Right lobe of liver (tissue), 6 donors: ENCODE data around the gene PAX5. TPM values are rescaled to one million over a fixed set of nuclear protein-coding genes. Genes with fewer than 3 reads are reported as not detected.

ENCODE experiments used
- ATAC-seq, 4 donors: fragments of 200-7000 bp; cut with Tn5 transposase; one replicate each; pipeline ENCODE4 v1.9.1; 2020; ENCODE audit warnings: mild to moderate bottlenecking in 4 of 4, moderate library complexity in 4 of 4
- DNase-seq, 3 donors: peaks; one replicate each; pipeline ENCODE4 v3.0.0-alpha.2; 2020
- H3K27ac ChIP-seq, 3 donors: fragments of 200-600 bp; one replicate each; pipeline ENCODE4 v1.8.0; 2022
- H3K27me3 ChIP-seq, 2 donors: fragments of 200-600 bp; one replicate each; pipeline ENCODE4 v1.8.0; 2022
- H3K36me3 ChIP-seq, 4 donors: fragments of 200-600 bp; sonication (generic) in 1 of 4; one replicate each; pipeline versions ENCODE4 v1.5.1 to v1.8.0; 2017 to 2022; ENCODE audit warnings: control low read depth in 1 of 4
- H3K4me1 ChIP-seq, 4 donors: fragments of 200-600 bp; sonication (generic) in 1 of 4; one replicate each; pipeline versions ENCODE4 v1.5.1 to v1.8.0; 2017 to 2022; ENCODE audit warnings: control low read depth in 1 of 4
- H3K4me3 ChIP-seq, 3 donors: fragments of 200-600 bp; one replicate each; pipeline ENCODE4 v1.8.0; 2022
- H3K9me3 ChIP-seq, 4 donors: fragments of 200-600 bp; sonication (generic) in 1 of 4; one replicate each; pipeline versions ENCODE4 v1.5.1 to v1.8.0; 2017 to 2022; ENCODE audit warnings: control low read depth in 1 of 4
- CTCF ChIP-seq, 4 donors: fragments of 200-600 bp in 3 of 4; fragments of 450-650 bp in 1 of 4; IDR thresholded peaks; one replicate each; pipeline versions ENCODE4 v1.5.1 to v1.8.0; 2016 to 2022; ENCODE audit warnings: antibody characterized with exemption in 4 of 4, mild to moderate bottlenecking in 2 of 4
- POLR2A ChIP-seq: fragments of 450-650 bp; IDR thresholded peaks from one replicate; pipeline ENCODE4 v1.6.1; 2017; ENCODE audit warnings: antibody characterized with exemption, mild to moderate bottlenecking
- WGBS: methylation state at CpG from one replicate; pipeline ENCODE4 v1.1.6; 2018; ENCODE audit warnings: low coverage, low lambda C conversion rate; ENCODE audit not compliant: insufficient coverage; ENCODE audit errors: missing lambda C conversion rate; 5-methylcytosine and 5-hydroxymethylcytosine counted together
- intact Hi-C, 2 donors: fragments of 100-400 bp; cut with DNase I; formaldehyde crosslinking; loops; one replicate each; pipeline versions ENCODE4 v1.11.2 to v1.14.1; 2022
- total RNA-seq, 6 experiments: library from RNA; depleted of rRNA in 2 of 6; stranded (reverse); fragments of >200 nt in 2 of 6; fragmentation: NEBNext Ultra II Directional in 3 of 6; extraction: Animal tissue kit (Norgen Biotek cat#: 25700) in 3 of 6; gene quantifications; one replicate each; pipeline versions ENCODE4 v1.1.0 to v1.2.4, GENCODE V29; 2016 to 2023
- donor health status: DM: no; HTN: yes; CAD: no.
- donor health status: DM: no; HTN: no; CAD: no.
- donor health status: DM: no; HTN: no; CAD: no.
- donor health status: DM: no; HTN: yes; CAD: no.
- donor health status: DM: no; HTN: yes; CAD: no.

The PAX5 gene
- total RNA-seq, 6 experiments from 2014 or later: 0.12 to 0.18 TPM; not detected in 4

GRCh38 chr9:36902080-36902716 lies 131.9 kb downstream of the PAX5 start:
- intact Hi-C loops: no loop called here
- no peaks in the 10 kb centered on the region for H3K36me3 ChIP-seq
- no peak overlapping the region for H3K27ac ChIP-seq
- WGBS: 51% methylated on average over 8 of the region's 8 CpGs
- H3K9me3 ChIP-seq: no peaks in the 10 kb centered on the region
- ATAC-seq (no peak), DNase-seq (no peak)
- TF ChIP-seq POLR2A: no peak
- no peak for TF ChIP-seq CTCF (IDR thresholded peaks at IDR 0.05)
- no peaks in the 10 kb centered on the region for H3K27me3 ChIP-seq
- H3K4me1 ChIP-seq: no peaks in the 10 kb centered on the region
- H3K4me3 ChIP-seq: no peak overlapping the region

GRCh38 chr9:36901528-36901927 lies 132.5 kb downstream of the PAX5 start:
- H3K4me1 ChIP-seq: no peaks in the 10 kb centered on the region
- DNase-seq (peak in 1 of 3 donors; percentile 20), ATAC-seq (no peak)
- no peak overlapping the region for H3K27ac ChIP-seq
- WGBS: 70% methylated on average over 4 of the region's 7 CpGs
- no peaks in the 10 kb centered on the region for H3K27me3 ChIP-seq
- TF ChIP-seq CTCF (IDR thresholded peaks at IDR 0.05): no peak
- TF ChIP-seq POLR2A: no peak
- no peaks in the 10 kb centered on the region for H3K36me3 ChIP-seq
- no peak overlapping the region for H3K4me3 ChIP-seq
- H3K9me3 ChIP-seq: no peaks in the 10 kb centered on the region
- intact Hi-C loops: no loop called here

- TF ChIP-seq CTCF (IDR thresholded peaks at IDR 0.05): no peak
- TF ChIP-seq POLR2A: no peak
- 67% methylated on average over 4 of the region's 6 CpGs for WGBS
- Histone ChIP-seq H3K27me3 (no peaks in the 10 kb centered on the region), H3K9me3 (no peaks in the 10 kb centered on the region), H3K36me3 (no peaks in the 10 kb centered on the region), H3K27ac (no peak overlapping the region), H3K4me1 (no peaks in the 10 kb centered on the region), H3K4me3 (no peak overlapping the region)
- DNase-seq (no peak), ATAC-seq (no peak)
- intact Hi-C loops: no loop called here
These were observed 133.2 kb downstream of the PAX5 start for GRCh38 chr9:36900856-36901220.

- Histone ChIP-seq H3K36me3 (no peaks in the 10 kb centered on the region), H3K27me3 (no peaks in the 10 kb centered on the region), H3K4me1 (no peaks in the 10 kb centered on the region), H3K9me3 (no peaks in the 10 kb centered on the region), H3K27ac (no peak overlapping the region), H3K4me3 (no peak overlapping the region)
- ATAC-seq (no peak), DNase-seq (peak in 1 of 3 donors; percentile 33)
- intact Hi-C loops: no loop called here
- WGBS: 25% methylated on average over 6 of the region's 18 CpGs
- no peak for TF ChIP-seq CTCF (IDR thresholded peaks at IDR 0.05)
- no peak for TF ChIP-seq POLR2A
These were observed 133.8 kb downstream of the PAX5 start for GRCh38 chr9:36900136-36900855.
